ENCODE results near the gene DOCK3.

Gene DOCK3

DNA sequence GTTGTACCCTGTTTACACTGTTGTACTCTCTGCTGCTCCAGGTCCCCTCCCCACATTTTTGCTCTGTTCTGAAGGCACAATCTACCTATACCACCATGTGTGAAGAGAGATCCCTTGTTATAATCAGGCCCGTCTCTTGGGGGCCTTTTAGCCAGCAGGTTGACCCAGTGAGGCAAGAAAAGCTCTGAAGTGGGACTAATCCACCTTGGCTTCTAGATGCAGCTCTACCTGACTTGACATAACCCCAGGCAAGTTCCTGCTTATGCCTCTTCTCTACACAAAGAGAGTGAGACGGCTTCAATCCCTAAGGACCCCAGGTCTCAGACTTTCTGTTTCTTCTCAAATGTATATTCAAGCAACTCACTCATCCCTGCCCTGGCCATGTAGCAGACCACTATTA lies 653.5 kb downstream of the DOCK3 start:
- Histone ChIP-seq H3K36me3 (no peaks in the 10 kb centered on the region), H3K27me3 (ENCODE audit: insufficient read depth, low read depth, severe bottlenecking) (no peaks in the 10 kb centered on the region), H3K4me3 (ENCODE audit: low read depth, low read length) (no peak overlapping the region), H3K27ac (peak overlapping the region; percentile 19), H3K9me3 (ENCODE audit: severe bottlenecking) (peaks cover 6% of the 10 kb centered on the region)
- TF ChIP-seq, protein P1, sequence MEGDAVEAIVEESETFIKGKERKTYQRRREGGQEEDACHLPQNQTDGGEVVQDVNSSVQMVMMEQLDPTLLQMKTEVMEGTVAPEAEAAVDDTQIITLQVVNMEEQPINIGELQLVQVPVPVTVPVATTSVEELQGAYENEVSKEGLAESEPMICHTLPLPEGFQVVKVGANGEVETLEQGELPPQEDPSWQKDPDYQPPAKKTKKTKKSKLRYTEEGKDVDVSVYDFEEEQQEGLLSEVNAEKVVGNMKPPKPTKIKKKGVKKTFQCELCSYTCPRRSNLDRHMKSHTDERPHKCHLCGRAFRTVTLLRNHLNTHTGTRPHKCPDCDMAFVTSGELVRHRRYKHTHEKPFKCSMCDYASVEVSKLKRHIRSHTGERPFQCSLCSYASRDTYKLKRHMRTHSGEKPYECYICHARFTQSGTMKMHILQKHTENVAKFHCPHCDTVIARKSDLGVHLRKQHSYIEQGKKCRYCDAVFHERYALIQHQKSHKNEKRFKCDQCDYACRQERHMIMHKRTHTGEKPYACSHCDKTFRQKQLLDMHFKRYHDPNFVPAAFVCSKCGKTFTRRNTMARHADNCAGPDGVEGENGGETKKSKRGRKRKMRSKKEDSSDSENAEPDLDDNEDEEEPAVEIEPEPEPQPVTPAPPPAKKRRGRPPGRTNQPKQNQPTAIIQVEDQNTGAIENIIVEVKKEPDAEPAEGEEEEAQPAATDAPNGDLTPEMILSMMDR (IDR thresholded peaks at IDR 0.05; ENCODE audit: low read depth, low read length), result no peak
- DNase-seq, result peak; percentile 33

DNA sequence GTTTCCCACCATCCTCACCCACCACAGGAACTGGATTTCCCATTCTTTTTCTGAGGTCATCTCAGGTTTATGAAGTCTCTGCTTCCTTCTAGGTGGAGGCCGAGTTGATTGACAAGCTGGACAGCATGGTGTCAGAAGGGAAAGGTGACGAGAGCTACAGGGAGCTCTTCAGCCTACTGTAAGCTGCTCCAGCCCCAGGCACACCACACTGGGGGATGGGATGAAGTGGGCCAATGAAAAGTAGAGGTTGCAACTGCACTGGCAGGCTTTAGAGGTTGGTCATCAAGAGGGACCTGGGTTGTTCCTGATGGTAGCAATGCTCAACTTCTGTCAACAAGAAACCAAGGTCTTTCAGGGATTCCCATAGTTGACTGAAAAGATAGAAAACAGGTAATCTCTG lies 655.3 kb downstream of the DOCK3 start:
- no peaks in the 10 kb centered on the region for H3K36me3 ChIP-seq
- TF ChIP-seq, protein P1 (IDR thresholded peaks at IDR 0.05; ENCODE audit: low read depth, low read length), result no peak
- no peak for DNase-seq
- no peak overlapping the region for H3K27ac ChIP-seq
- peaks cover 3% of the 10 kb centered on the region for H3K9me3 ChIP-seq (ENCODE audit: severe bottlenecking)
- no peaks in the 10 kb centered on the region for H3K27me3 ChIP-seq (ENCODE audit: insufficient read depth, low read depth, severe bottlenecking)
- no peak overlapping the region for H3K4me3 ChIP-seq (ENCODE audit: low read depth, low read length)

DNA sequence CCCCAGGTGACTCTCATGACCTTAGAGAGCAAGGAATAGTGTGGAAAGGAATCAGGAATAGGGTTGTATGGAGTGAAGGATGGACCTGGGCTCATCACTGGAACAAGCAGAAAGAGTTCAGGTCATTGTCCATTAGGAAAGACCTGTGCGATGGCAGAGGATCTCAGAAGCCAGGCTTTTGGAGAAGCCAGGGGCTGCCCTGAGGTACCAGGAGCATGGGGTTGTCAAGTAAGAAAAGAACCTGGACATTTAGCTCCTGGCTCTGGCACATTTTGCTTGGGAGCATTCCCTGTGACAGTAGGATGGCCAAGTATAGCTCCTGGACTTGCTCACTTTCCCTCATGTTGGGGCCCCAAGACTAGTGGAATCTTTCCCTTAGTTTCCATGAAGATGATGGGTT lies 657.4 kb downstream of the DOCK3 start:
- Histone ChIP-seq H3K27me3 (ENCODE audit: insufficient read depth, low read depth, severe bottlenecking) (no peaks in the 10 kb centered on the region), H3K9me3 (ENCODE audit: severe bottlenecking) (no peaks in the 10 kb centered on the region), H3K4me3 (ENCODE audit: low read depth, low read length) (no peak overlapping the region), H3K36me3 (no peaks in the 10 kb centered on the region), H3K27ac (no peak overlapping the region)
- DNase-seq, result no peak
- TF ChIP-seq, protein P1 (IDR thresholded peaks at IDR 0.05; ENCODE audit: low read depth, low read length), result no peak

DNA sequence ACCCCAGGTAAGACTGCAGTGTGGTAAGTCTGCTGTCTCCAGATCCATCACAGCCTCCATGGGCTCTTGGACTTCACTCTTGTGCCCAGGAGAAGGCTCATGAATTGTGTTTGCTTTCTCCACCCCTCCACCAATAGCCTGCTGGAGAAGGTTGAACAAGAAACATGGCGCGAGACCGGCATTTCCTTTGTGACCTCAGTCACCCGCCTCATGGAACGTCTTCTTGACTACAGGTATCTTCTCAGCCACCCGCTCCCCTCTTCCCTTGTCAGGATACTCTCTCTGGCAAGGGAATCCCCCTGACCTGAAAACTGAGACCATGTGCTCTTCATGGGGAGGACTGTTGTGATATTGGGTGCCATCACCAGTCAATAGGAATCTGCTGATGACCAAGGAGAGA lies 658.3 kb downstream of the DOCK3 start:
- Histone ChIP-seq H3K27me3 (ENCODE audit: insufficient read depth, low read depth, severe bottlenecking) (no peaks in the 10 kb centered on the region), H3K27ac (no peak overlapping the region), H3K36me3 (no peaks in the 10 kb centered on the region), H3K9me3 (ENCODE audit: severe bottlenecking) (no peaks in the 10 kb centered on the region), H3K4me3 (ENCODE audit: low read depth, low read length) (no peak overlapping the region)
- no peak for DNase-seq
- TF ChIP-seq, protein P1 (IDR thresholded peaks at IDR 0.05; ENCODE audit: low read depth, low read length), result no peak

DNA sequence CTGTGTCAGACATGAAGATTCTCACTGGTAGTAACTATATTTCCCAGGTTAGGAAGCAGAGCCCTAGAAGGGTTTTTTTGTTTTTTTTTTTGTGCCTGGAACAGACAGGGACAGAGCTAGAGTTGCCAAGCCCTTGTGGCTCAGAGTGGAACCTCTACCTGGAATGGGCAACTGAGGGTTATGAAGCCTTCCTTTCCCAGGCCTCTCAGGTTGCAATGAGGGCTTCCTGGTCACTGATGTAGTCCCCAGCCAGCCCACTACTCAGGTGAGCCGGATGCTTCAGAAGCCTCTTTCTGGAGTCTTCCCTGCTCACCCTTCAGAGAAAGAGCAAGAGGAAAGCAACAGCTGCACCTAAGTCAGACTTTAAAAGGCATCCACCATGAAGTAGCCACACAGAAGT lies 661.5 kb downstream of the DOCK3 start:
- Histone ChIP-seq H3K27me3 (ENCODE audit: insufficient read depth, low read depth, severe bottlenecking) (no peaks in the 10 kb centered on the region), H3K4me3 (ENCODE audit: low read depth, low read length) (no peak overlapping the region), H3K36me3 (no peaks in the 10 kb centered on the region), H3K9me3 (ENCODE audit: severe bottlenecking) (no peaks in the 10 kb centered on the region), H3K27ac (no peak overlapping the region)
- TF ChIP-seq, protein P1 (IDR thresholded peaks at IDR 0.05; ENCODE audit: low read depth, low read length), result no peak
- no peak for DNase-seq

DNA sequence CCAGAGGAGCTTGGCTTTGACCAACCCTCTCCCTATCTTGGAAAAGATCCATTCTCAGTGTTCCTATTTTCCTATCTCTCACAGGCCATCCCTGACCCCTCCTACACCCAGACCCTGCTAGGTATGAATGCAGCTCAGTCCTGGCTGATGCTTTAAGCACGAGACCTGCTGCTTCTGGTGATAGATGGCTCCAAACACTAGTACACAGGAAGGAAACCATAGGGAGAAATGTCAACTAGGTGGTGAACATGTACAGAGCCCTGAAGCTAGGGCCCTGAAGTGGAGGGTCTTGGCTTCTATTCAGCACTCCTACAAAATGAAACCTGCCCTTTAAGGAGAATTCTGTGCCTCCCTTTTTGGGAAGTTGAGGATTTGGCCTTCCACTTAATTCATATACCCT lies 662.9 kb downstream of the DOCK3 start:
- no peaks in the 10 kb centered on the region for H3K27me3 ChIP-seq (ENCODE audit: insufficient read depth, low read depth, severe bottlenecking)
- H3K27ac ChIP-seq, result no peak overlapping the region
- no peak for DNase-seq
- no peaks in the 10 kb centered on the region for H3K9me3 ChIP-seq (ENCODE audit: severe bottlenecking)
- H3K36me3 ChIP-seq, result no peaks in the 10 kb centered on the region
- TF ChIP-seq, protein P1 (IDR thresholded peaks at IDR 0.05; ENCODE audit: low read depth, low read length), result no peak
- no peak overlapping the region for H3K4me3 ChIP-seq (ENCODE audit: low read depth, low read length)
